GM18520 (cell line): ENCODE measurements around the gene RAP2B.
"Not testable (repeated sequence)": the region's sequence is repeated elsewhere in the genome, so short reads cannot be mapped to it uniquely, and the experiment has no call there.

Experiments
- ATAC-seq: cut with Tn5 transposase; IDR thresholded peaks from one replicate; pipeline ENCODE4 v1.9.1; 2021; ENCODE audit not compliant: unreplicated experiment

The RAP2B gene

DNA sequence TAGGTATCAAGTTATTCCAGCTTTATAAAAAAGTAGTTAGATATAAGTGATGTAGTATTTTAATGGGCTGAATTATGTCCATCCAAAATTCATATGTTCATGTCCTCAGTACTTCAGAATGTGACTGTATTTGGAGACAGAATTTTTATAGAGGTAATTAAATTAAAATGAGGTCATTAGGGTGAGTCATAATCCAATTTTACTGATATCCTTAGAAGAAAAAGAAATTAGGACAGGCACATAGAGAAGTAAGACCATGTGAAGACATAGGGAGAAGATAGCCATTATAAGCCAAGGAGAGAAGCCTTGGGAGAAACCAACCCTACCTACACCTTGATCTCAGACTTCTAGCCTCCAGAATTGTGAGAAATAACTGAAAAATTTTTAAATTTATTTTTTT, 30.3 kb downstream of the RAP2B start:
- no peak for ATAC-seq

DNA sequence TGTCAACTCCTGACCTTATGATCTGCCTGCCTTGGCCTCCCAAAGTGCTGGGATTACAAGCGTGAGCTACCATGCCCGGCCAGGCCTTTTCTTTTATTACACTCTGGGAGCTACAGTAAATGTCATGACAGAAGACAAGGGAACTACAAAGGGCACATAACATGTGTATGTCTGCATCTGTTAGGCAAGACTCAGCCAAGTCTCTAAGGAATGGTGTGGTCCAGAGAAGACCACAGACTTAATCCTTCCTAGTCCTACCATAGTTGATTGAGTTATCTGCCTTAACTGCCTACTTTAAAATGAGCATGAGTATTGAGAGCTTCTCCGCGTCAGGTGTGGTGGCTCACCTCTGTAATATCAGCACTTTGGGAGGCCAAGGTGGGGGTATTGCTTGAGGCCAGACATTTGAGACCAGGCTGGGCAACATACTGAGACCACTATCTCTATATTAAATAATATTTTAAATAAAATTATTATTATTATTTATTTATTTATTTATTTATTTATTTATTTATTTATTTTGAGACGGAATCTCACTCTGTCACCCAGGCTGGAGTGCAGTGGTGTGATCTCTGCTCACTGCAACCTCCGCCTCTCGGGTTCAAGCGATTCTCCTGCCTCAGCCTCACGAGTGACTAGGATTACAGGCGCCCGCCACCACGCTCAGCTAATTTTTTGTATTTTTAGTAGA, 31.9 kb downstream of the RAP2B start:
- not testable (repeated sequence) for ATAC-seq

DNA sequence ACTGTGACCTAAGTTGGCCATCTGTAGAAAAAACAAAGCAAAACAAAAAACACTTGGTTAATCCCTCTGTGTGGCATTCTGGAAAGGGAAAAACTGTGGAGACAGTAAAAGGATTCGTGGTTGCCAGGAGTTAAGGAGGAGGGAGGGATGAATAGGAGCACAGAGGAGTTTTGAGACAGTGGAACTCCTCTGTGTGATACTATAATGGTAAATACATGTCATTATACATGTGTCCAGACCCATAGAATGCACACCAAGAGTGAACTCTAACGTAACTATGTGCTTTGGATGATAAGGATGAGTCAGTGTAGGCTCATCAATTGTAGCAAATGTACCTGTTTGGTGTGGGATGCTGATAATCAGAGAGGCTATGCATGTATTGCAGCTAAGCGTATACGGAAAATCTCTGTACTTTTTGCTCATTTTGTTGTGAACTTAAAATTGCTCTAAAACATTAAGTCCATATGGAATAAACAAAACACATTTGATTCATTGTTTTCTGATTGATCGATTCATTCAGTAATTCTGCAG, 33.4 kb downstream of the RAP2B start:
- ATAC-seq = no peak

DNA sequence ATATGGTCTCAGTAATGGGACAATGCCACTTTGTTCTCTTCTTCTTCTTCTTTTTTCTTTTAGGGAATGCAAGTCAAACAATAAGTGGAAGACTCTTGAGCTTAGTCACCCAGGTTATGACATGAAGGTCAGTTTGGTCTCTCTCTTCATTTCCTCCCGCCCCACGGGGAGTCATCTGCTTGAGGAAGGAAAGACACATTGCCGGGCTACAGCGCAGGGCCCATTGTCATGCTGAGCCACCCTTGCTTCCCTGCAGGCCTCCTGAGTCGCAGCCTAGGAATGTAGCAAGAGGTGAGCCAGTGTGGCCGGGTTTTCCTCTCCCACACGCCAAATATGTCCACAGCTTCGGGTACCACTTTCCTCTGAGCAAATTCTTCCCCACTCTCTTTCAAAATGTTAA, 47.6 kb downstream of the RAP2B start:
- ATAC-seq = no peak

DNA sequence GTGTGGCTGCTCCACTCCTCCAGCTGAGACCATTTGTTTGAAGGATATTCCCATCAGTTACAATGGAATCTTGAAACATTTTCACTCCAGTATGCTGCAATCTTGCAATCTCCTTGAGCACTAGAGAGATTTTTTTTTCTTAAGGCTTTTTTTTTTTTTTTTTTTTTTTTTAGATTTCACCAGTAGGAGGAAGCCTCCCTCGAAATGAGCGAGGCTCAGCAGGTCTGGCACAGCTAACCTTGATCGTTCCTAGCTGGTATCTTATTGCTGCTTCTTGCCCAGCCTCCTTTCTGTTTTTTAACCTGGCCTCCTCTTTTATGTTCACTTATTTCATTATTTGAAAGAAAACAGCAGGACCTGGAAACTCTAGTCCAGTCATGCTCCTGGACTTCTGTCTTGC, 48.1 kb downstream of the RAP2B start:
- ATAC-seq = no peak

DNA sequence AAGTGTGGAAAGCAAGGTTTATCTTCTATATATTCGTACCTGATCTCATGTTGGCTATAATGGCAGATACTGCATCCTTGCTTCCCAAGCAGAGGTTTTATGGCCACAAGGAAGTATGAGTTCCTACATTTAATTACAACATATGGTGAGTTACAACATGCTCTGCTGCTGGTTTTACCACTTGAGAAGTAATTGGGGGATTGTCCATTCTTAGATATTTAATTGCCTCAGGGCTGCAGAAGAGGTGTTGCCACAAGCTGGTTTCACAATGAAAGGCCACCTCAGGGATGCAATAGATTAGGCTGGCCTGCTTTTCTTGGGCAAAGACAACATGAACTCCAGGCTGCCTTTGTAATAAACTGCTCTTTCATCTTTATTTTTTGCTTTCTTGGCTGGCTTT, 48.6 kb downstream of the RAP2B start:
- no peak for ATAC-seq

DNA sequence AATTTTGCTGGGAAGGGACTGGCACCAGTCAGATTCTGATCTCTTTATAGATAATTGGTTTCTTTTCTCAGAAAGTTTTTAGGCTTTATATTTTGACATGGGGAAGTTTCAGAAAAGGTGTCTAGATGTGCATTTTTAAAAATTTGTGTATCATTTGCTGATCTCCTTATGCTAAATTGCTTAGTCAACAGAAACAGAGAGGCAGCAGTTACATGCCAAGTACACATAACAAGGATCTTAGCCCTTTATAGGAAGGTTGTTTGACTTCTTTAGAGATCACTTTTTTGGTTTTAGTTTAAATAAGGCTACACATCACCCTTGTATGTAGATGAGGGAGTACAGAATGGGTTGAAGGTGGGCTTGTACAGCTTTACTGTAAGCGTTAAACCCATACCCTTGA, 53.5 kb downstream of the RAP2B start:
- ATAC-seq = no peak

DNA sequence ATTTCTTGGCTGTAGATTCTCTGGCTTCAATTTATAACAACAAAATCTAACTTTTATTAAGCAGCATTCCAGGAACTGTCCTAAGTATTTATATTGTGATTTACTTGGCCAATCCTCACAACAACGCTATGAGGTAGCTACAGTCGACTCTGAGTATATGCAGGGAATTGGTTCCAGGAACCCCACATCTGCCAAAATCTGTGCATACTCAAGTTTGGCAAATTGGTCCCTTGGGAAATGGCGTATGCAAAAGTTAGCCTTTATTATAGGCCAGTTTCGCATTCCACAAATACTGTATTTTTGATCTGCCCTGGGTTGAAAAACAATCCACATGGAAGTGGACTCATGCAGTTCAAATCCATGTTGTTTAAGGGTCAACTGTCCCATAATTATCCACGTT, 53.9 kb downstream of the RAP2B start:
- ATAC-seq = no peak

DNA sequence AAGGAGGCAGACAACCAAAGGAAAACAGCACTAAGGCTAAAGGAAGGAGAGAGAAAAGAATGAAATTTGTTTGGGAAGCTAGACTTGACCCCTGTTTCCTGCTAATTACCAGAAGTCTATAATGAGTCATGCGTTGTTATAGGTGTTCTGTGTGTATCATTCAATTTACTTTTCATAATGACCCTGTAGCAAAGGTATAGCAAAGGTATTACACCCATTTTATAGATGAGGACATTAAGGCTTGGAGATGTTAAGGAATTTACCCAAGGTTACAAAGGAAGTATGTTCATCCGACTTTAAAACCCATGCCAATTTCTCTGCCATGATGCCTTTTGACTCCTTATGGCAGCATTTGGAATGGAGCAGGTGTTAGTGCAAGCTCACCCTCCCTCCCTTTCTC, 54.9 kb downstream of the RAP2B start:
- ATAC-seq = no peak

DNA sequence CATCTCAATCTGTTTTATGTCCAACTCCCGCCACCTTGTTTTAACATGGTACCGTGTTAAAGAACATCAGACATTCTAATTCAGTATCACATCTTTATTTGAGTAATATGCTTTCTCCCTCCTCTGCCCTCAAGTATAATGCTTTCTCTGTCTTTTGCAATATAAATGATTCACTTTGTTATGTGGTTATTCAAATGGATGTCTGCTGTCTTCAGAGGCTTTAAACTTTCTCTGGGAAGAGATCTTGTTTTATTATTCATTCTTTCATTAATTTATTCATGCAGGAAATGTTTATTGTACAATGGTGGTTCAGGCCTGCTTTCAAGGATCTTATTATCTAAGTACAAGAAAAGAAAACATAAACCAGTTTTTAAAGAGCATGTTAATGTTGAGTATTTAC, 57.1 kb downstream of the RAP2B start:
- ATAC-seq = no peak
